ENCODE results near the gene PIP4K2C.

Gene PIP4K2C

GRCh38 chr12:57604454-57604991 lies 13.5 kb downstream of the PIP4K2C start, which contains the start of gene DTX3:
Gene DTX3 (plus strand): TSS chr12:57604824. CDS start chr12:57606518, 1,694 bp downstream.
- Histone ChIP-seq H3K27ac (ENCODE audit: poor library complexity, severe bottlenecking) (peak within 1 kb of the TSS; percentile 19), H3K4me3 (ENCODE audit: severe bottlenecking) (peak within 1 kb of the TSS; percentile 43), H3K36me3 (ENCODE audit: low read depth) (peaks cover 14% of the 10 kb centered on the region), H3K9me3 (ENCODE audit: severe bottlenecking) (no peaks in the 10 kb centered on the region), H3K27me3 (ENCODE audit: insufficient read depth, poor library complexity, severe bottlenecking) (no peaks in the 10 kb centered on the region), H3K4me1 (ENCODE audit: insufficient read depth, poor library complexity, severe bottlenecking) (peaks cover 5% of the 10 kb centered on the region)
- DNase-seq (ENCODE audit: low spot score) (no peak), ATAC-seq (ENCODE audit: low read depth) (peak; percentile 30; the same call in 2 of the 3 replicates)
- TF ChIP-seq CTCF (IDR thresholded peaks at IDR 0.05; ENCODE audit: poor library complexity, severe bottlenecking) = no peak

- Histone ChIP-seq H3K36me3 (ENCODE audit: low read depth) (peaks cover 13% of the 10 kb centered on the region), H3K27ac (ENCODE audit: poor library complexity, severe bottlenecking) (peak overlapping the region; percentile 19), H3K4me3 (ENCODE audit: severe bottlenecking) (peak overlapping the region; percentile 43), H3K27me3 (ENCODE audit: insufficient read depth, poor library complexity, severe bottlenecking) (no peaks in the 10 kb centered on the region), H3K4me1 (ENCODE audit: insufficient read depth, poor library complexity, severe bottlenecking) (peaks cover 5% of the 10 kb centered on the region), H3K9me3 (ENCODE audit: severe bottlenecking) (no peaks in the 10 kb centered on the region)
- DNase-seq (ENCODE audit: low spot score) (no peak), ATAC-seq (ENCODE audit: low read depth) (peak; percentile 24; the same call in 1 of the 3 replicates)
- TF ChIP-seq CTCF (IDR thresholded peaks at IDR 0.05; ENCODE audit: poor library complexity, severe bottlenecking) = no peak
Measured at GRCh38 chr12:57604992-57605810, 14.2 kb downstream of the PIP4K2C start.

- no peak for TF ChIP-seq CTCF (IDR thresholded peaks at IDR 0.05; ENCODE audit: poor library complexity, severe bottlenecking)
- no peak overlapping the region for H3K27ac ChIP-seq (ENCODE audit: poor library complexity, severe bottlenecking)
- no peaks in the 10 kb centered on the region for H3K9me3 ChIP-seq (ENCODE audit: severe bottlenecking)
- H3K27me3 ChIP-seq (ENCODE audit: insufficient read depth, poor library complexity, severe bottlenecking) = no peaks in the 10 kb centered on the region
- H3K4me1 ChIP-seq (ENCODE audit: insufficient read depth, poor library complexity, severe bottlenecking) = peaks cover 5% of the 10 kb centered on the region
- H3K36me3 ChIP-seq (ENCODE audit: low read depth) = peaks cover 6% of the 10 kb centered on the region
- no peak overlapping the region for H3K4me3 ChIP-seq (ENCODE audit: severe bottlenecking)
- DNase-seq (ENCODE audit: low spot score) (no peak), ATAC-seq (ENCODE audit: low read depth) (no peak)
Measured at GRCh38 chr12:57605811-57606311, 14.9 kb downstream of the PIP4K2C start.

- peaks cover 6% of the 10 kb centered on the region; the same call in 1 of the 2 replicates for H3K36me3 ChIP-seq (ENCODE audit: low read depth)
- TF ChIP-seq CTCF (IDR thresholded peaks at IDR 0.05; ENCODE audit: poor library complexity, severe bottlenecking) = no peak
- DNase-seq (ENCODE audit: low spot score) = no peak
- H3K4me3 ChIP-seq (ENCODE audit: severe bottlenecking) = no peak overlapping the region
- H3K4me1 ChIP-seq (ENCODE audit: insufficient read depth, poor library complexity, severe bottlenecking) = peaks cover 5% of the 10 kb centered on the region
- no peaks in the 10 kb centered on the region for H3K9me3 ChIP-seq (ENCODE audit: severe bottlenecking)
- H3K27me3 ChIP-seq (ENCODE audit: insufficient read depth, poor library complexity, severe bottlenecking) = no peaks in the 10 kb centered on the region
- no peak for ATAC-seq (ENCODE audit: low read depth)
- no peak overlapping the region for H3K27ac ChIP-seq (ENCODE audit: poor library complexity, severe bottlenecking)
Measured at GRCh38 chr12:57606399-57606798, 15.4 kb downstream of the PIP4K2C start.
